GM18505 (cell line): ENCODE measurements around the gene BLOC1S5.

Source experiments
- ATAC-seq: cut with Tn5 transposase; IDR thresholded peaks from one replicate; pipeline ENCODE4 v1.9.1; 2021; ENCODE audit not compliant: unreplicated experiment
- POLR2A ChIP-seq: IDR thresholded peaks from 4 replicates; pipeline ENCODE4 v1.6.1; 2011; ENCODE audit warnings: borderline replicate concordance; ENCODE audit not compliant: insufficient read depth, insufficient read length; ENCODE audit errors: extremely low read depth

Gene BLOC1S5

DNA sequence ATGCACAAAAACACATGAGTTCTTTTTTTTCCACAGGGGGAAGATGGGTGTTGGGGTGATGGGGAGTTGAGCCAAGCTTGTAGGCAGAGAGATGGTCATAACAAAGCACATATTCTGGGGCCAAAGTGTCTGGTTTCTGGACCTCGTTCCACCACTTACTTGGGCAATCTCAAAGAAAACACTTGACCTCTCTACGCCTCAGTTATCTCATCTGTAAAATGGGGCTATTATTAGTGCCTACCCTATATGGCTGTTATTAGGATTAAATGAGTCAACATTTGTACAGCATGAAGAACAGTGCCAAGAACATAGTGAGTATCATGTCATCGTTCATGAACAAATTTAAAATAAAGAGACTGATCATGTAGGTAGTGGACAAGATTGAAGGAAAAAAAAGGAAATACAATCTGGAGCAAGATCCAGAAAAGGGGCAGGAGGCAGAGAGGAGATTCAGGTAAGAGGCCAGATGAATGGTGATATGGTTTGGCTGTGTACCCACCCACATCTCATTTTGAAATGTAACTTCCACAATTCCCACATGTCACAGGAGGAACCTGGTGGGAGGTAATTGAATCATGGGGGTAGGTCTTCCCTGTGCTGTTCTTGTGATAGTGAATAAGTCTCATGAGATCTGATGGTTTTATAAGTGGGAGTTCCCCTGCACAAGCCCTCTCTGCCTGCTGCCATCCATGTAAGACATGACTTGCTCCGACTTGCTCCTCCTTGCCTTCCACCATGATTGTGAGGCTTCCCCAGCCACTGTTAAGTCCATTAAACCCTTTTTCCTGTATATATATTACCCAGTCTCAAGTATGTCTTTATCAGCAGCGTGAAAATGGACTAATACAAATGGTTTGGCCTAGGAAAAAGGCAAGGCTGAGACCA lies 23.9 kb upstream of the BLOC1S5 start:
- ATAC-seq = no peak
- TF ChIP-seq POLR2A = no peak

GRCh38 chr6:8086755-8087306 lies 22.6 kb upstream of the BLOC1S5 start:
- no peak for TF ChIP-seq POLR2A
- no peak for ATAC-seq

- ATAC-seq = no peak
- TF ChIP-seq POLR2A = no peak
These were observed 20.9 kb upstream of the BLOC1S5 start for GRCh38 chr6:8085053-8085511.

- no peak for TF ChIP-seq POLR2A
- no peak for ATAC-seq
These were observed 20.4 kb upstream of the BLOC1S5 start for GRCh38 chr6:8084586-8084985.

GRCh38 chr6:8082954-8083858 lies 19.0 kb upstream of the BLOC1S5 start:
- TF ChIP-seq POLR2A = no peak
- ATAC-seq = no peak

- TF ChIP-seq POLR2A = no peak
- ATAC-seq = no peak
These were observed 18.4 kb upstream of the BLOC1S5 start for GRCh38 chr6:8082572-8082953.

DNA sequence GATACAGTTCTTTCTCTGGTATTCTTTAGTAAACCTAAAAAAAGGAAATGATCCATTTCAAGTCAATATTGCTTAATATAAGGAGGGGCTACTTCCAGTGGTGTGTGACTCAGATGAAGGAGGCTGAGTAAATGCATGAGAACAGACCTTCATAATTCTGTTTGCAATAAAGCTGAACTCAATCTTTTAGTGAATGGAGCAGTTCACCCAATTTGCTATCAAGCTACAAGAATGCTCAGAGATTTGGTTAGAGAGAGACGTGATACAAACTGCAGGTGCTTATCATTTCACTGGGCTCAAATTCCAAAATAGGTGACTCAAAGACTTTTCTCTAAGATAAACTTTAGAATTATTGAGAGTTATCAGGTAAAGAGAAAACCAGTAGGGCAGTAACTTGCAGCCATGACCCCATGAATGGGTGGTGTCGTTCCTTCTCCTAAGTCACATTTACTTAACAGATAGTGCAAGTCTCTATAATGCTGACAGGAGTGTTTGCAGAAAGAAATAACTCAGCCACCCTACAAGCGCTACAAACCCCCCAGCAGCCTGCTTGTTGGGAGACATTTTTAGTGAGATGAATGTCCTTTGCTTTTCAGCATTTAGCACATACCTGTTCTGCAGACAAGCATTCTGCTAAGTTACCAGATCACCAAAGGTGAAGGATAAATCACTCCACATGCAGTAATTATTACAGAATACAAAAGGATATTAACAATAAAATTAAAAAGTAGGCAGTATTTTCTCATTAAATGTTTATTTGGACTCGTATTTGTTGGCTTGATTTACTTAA lies 16.4 kb upstream of the BLOC1S5 start:
- no peak for ATAC-seq
- no peak for TF ChIP-seq POLR2A

- no peak for ATAC-seq
- no peak for TF ChIP-seq POLR2A
These were observed 14.9 kb upstream of the BLOC1S5 start for GRCh38 chr6:8079126-8079525.

DNA sequence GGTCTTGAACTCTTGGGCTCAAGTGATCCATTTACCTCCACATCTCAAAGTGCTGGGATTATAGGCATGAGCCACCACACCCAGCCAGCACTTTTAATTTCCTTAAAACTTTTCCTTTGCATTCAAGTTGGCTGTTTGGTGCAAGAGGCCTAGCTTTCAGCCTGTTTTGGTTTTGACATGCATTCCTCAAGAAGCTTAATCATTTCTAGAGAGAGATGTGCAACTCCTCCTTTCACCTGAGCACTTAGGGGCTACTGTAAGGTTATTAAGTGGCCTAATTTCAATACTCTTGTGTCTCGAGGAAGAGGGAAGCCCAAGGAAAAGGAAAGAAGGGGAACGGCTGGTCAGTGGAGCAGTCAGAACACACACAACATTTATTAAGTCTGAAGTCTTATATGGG lies 13.8 kb upstream of the BLOC1S5 start:
- ATAC-seq = no peak
- TF ChIP-seq POLR2A = no peak

DNA sequence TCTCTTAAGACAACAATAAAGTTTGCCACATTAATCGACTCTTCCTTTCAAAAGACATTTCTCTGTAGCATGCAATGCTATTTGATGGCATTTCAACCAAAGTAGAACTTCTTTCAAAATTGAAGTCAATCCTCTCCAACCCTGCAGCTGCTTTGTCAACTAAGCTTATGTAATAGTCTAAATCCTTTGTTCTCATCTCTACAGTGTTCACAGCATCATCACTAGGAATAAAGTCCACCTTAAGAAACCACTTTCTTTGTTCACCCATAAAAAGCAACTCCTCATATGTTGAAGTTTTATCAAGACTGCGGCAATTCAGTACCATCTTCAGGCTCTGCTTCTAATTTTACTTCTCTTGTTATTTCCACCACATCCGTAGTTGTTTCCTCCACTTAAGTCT lies 11.5 kb upstream of the BLOC1S5 start:
- ATAC-seq = no peak
- no peak for TF ChIP-seq POLR2A

DNA sequence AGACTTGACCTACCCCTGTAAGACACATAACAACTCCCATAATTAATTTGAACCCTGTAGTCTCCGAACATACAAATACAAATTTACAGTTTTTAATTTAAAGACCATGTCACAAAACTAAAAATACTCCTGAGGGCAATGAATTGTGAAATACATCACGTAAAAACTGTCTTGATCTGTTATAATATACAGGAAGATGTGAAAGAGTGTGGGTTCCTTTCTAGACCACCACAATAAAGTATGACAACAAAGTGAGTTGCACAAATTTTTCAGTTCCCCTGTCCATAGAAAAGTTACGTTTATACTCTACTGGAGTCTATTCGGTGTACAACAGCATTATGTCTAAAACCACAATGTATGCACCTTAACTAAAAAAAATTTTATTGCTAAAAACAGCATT lies 11.0 kb upstream of the BLOC1S5 start:
- TF ChIP-seq POLR2A = no peak
- no peak for ATAC-seq

GRCh38 chr6:8074213-8074612 lies 10.0 kb upstream of the BLOC1S5 start:
- no peak for ATAC-seq
- no peak for TF ChIP-seq POLR2A

GRCh38 chr6:8073758-8074157 lies 9.6 kb upstream of the BLOC1S5 start:
- no peak for TF ChIP-seq POLR2A
- no peak for ATAC-seq
